Esophagus muscularis mucosa (tissue), 4 donors: ENCODE results near the gene ST8SIA6.

Experiments used
- EP300 ChIP-seq: sonication (generic); formaldehyde crosslinking; IDR thresholded peaks from one replicate; pipeline ENCODE4 v1.6.1; 2017; ENCODE audit warnings: antibody characterized with exemption
- POLR2A ChIP-seq: fragments of 450-650 bp; IDR thresholded peaks from one replicate; pipeline ENCODE4 v1.6.1; 2017; ENCODE audit warnings: antibody characterized with exemption, moderate library complexity, mild to moderate bottlenecking, low read depth
- TF ChIP-seq, protein P1 (sequence below), 3 experiments: fragments of 200-600 bp in 2 of 3; fragments of 450-650 bp in 1 of 3; sonication (generic) in 2 of 3; IDR thresholded peaks; one replicate each; pipeline ENCODE4 v1.5.1; 2017 to 2019; ENCODE audit warnings: antibody characterized with exemption in 3 of 3, mild to moderate bottlenecking in 2 of 3, moderate library complexity in 1 of 3

DNA sequence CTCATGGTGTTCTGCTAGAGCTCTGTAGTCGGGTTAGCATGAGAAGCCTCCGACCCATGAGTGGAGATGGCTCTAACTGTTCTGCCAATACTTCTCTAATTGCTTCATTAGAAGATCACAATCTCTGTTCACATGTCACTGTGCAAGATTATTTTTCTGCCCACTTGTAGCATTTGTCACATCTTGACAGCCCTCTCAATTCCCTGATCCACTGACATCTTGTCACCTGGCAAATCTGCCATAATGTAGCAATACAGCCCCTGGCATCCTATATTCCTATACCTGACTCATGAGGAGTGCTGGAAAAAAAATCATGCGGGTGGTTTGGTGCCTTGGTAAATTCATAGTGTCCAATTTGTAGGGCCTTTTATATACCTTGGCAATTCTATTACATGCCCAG lies 58.4 kb downstream of the ST8SIA6 start:
- TF ChIP-seq, protein P1, sequence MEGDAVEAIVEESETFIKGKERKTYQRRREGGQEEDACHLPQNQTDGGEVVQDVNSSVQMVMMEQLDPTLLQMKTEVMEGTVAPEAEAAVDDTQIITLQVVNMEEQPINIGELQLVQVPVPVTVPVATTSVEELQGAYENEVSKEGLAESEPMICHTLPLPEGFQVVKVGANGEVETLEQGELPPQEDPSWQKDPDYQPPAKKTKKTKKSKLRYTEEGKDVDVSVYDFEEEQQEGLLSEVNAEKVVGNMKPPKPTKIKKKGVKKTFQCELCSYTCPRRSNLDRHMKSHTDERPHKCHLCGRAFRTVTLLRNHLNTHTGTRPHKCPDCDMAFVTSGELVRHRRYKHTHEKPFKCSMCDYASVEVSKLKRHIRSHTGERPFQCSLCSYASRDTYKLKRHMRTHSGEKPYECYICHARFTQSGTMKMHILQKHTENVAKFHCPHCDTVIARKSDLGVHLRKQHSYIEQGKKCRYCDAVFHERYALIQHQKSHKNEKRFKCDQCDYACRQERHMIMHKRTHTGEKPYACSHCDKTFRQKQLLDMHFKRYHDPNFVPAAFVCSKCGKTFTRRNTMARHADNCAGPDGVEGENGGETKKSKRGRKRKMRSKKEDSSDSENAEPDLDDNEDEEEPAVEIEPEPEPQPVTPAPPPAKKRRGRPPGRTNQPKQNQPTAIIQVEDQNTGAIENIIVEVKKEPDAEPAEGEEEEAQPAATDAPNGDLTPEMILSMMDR (IDR thresholded peaks at IDR 0.05), result no peak
- TF ChIP-seq EP300 (no peak), POLR2A (no peak)
